Measurements from ENCODE around the gene MIEF2.
A peak's percentile ranks its signal among the peaks of the same experiment; 100 is the strongest.

The MIEF2 gene

GRCh38 chr17:18256776-18257175 lies 3.7 kb upstream of the MIEF2 start:
- DNase-seq (ENCODE audit: low read depth), result no peak

- DNase-seq (ENCODE audit: low read depth), result no peak
These were observed 3.0 kb upstream of the MIEF2 start for GRCh38 chr17:18257268-18257981.

- peak; percentile 38 for DNase-seq (ENCODE audit: low read depth)
These were observed 2.5 kb upstream of the MIEF2 start for GRCh38 chr17:18257982-18258355.

GRCh38 chr17:18258356-18259038 lies 2.0 kb upstream of the MIEF2 start, which contains the start of gene FLII:
Gene FLII, minus strand, starts transcription at chr17:18258738. Its CDS starts 48 bp downstream, at chr17:18258690.
- peak; percentile 50 for DNase-seq (ENCODE audit: low read depth)

GRCh38 chr17:18259621-18260331 lies 686 bp upstream of the MIEF2 start:
- DNase-seq (ENCODE audit: low read depth), result no peak

- DNase-seq (ENCODE audit: low read depth), result no peak
These were observed 669 bp downstream of the MIEF2 start for GRCh38 chr17:18261146-18261515.

GRCh38 chr17:18261659-18262058 lies 1.2 kb downstream of the MIEF2 start:
- DNase-seq (ENCODE audit: low read depth), result no peak

GRCh38 chr17:18262111-18262510 lies 1.6 kb downstream of the MIEF2 start:
- DNase-seq (ENCODE audit: low read depth), result no peak

GRCh38 chr17:18262641-18263040 lies 2.2 kb downstream of the MIEF2 start:
- no peak for DNase-seq (ENCODE audit: low read depth)

GRCh38 chr17:18263885-18264682 lies 3.6 kb downstream of the MIEF2 start:
- DNase-seq (ENCODE audit: low read depth), result no peak

GRCh38 chr17:18267366-18267765 lies 6.9 kb downstream of the MIEF2 start:
- DNase-seq (ENCODE audit: low read depth), result no peak

- no peak for DNase-seq (ENCODE audit: low read depth)
These were observed 7.7 kb downstream of the MIEF2 start for GRCh38 chr17:18267927-18268711.

GRCh38 chr17:18270046-18270931 lies 9.8 kb downstream of the MIEF2 start:
- DNase-seq (ENCODE audit: low read depth), result no peak

- DNase-seq (ENCODE audit: low read depth), result no peak
These were observed 16.6 kb downstream of the MIEF2 start for GRCh38 chr17:18277076-18277475.

- no peak for DNase-seq (ENCODE audit: low read depth)
These were observed 18.4 kb downstream of the MIEF2 start for GRCh38 chr17:18278867-18279266.

GRCh38 chr17:18280249-18280648 lies 19.8 kb downstream of the MIEF2 start:
- DNase-seq (ENCODE audit: low read depth), result no peak

- DNase-seq (ENCODE audit: low read depth), result no peak
These were observed 20.4 kb downstream of the MIEF2 start for GRCh38 chr17:18280766-18281371.

GRCh38 chr17:18281788-18282187 lies 21.3 kb downstream of the MIEF2 start:
- DNase-seq (ENCODE audit: low read depth), result no peak

- DNase-seq (ENCODE audit: low read depth), result no peak
These were observed 24.8 kb downstream of the MIEF2 start for GRCh38 chr17:18285296-18285695.
